ENCODE data around the gene WNT7B.

WNT7B gene

GRCh38 chr22:45977003-45977411 is at the start of gene WNT7B:
WNT7B (minus strand) TSS chr22:45977162; CDS start chr22:45976754, 408 bp downstream.
- no peak for DNase-seq

GRCh38 chr22:46025973-46026898 is 49.3 kb upstream of the WNT7B start:
- DNase-seq, result no peak

- DNase-seq, result no peak
Measured at GRCh38 chr22:46025225-46025972, 48.4 kb upstream of the WNT7B start.

DNA sequence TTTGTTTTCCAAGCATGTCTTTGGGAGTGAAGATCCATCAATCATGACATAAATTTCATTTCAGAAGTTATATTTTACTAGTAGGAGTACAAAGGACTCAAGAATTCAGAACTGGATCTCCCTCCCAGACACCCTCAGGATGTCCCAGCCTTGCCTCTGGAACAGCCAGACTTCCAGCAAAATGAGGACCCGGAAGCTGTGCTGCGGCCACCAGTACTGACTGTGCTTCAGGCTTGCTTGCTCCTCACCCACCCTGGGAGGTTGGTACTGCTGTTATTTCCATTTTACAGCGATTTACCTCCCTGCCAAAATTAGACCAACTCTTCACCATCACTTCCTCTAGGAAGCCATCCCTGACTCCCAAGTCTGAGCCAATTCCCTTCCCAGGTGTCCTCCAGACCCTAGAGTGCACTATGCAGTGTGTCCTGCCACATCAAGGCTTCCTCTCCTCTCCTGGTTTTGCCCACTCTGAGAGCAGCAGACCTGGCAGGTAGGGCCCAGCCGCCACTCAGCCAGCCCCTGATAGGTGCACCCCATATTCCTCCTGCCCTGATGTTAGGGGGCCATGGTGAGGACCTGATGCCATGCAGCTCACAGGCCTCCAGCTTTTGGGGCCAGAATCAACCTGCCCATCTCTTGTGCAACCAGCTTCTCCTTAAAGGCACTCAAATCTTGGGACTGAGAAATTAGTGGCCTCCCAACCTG is 47.3 kb upstream of the WNT7B start:
- no peak for DNase-seq

GRCh38 chr22:46023558-46023981 is 46.6 kb upstream of the WNT7B start:
- DNase-seq, result no peak

GRCh38 chr22:46022881-46023512 is 46.0 kb upstream of the WNT7B start:
- no peak for DNase-seq

DNA sequence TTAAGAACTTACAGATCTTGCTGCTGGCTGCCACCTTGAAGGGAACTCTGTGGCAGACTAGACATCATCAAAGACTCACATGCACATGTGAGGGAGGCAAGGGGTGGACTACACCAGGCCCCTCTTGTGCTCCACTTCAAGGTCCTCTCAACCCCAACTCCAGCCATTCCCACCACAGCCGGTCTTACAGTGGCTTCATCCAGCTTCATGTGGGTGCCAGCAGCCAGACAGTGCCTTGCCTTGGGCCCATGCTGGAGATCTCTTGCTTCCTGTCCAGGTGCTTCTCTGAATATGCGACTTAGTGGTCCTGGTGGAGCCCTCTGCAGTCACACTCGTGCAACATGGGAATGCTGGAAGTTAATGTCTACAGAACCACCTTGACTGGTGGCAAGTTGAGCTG is 44.6 kb upstream of the WNT7B start:
- DNase-seq, result no peak

DNA sequence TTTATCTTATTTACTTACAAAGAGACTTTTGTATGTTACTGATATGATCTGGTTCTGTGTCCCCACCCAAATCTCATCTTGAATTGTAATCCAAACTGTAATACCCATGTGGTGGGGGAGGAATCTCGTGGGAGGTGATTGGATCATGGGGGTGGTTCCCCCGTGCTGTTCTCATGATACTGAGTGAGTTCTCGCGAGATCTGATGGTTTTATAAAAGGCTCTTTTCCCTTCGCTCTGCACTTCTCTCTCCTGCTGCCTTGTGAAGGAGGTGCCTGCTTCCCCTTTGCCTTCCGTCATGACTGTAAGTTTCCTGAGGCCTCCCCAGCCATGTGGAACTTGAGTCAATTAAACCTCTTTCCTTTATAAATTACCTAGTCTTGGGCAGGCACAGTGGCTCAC is 42.4 kb upstream of the WNT7B start:
- peak; percentile 21 for DNase-seq

DNA sequence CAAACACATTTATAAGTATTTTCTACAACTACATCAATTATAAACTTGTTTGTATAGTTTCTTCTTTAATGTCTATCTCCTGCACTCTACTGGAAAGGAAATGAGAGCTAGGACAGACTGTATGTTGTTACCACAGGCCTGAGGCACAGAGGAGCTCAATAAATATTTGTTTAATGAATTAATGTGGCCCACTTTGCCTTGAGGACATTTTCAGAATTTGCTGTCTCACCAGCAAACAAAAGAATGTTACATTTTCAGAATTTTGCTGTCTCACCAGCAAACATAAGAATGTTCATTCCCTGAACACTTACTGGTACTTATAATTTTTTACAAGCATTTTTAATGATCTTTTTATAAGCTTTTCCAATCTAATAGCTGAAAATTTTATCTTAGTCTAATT is 41.9 kb upstream of the WNT7B start:
- DNase-seq, result no peak

- no peak for DNase-seq
Measured at GRCh38 chr22:46017166-46017565, 40.2 kb upstream of the WNT7B start.

GRCh38 chr22:46013460-46014416 is 36.8 kb upstream of the WNT7B start:
- DNase-seq, result peak; percentile 95

DNA sequence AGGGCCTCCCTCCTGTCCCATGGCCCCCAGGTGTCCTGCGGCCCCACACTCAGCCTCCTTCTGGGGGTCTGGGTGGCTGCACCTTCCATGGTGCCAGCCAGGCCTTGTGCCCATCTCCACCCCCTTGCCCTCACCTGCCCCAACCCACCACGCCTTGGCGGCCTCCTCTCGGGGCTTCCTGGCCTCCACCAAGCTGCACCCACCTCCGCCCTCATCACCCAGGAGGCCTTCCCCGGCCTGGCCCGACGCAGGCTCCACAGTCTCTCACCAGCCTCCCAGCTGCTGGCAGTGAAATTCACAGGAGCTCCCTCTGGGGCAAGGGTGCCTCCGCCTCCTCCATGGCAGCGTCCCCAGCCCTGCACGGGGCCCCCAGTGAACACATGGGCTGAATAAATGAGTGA is 35.9 kb upstream of the WNT7B start:
- no peak for DNase-seq

GRCh38 chr22:46012182-46012880 is 35.4 kb upstream of the WNT7B start:
- DNase-seq, result no peak

- no peak for DNase-seq
Measured at GRCh38 chr22:46011627-46012181, 34.7 kb upstream of the WNT7B start.

GRCh38 chr22:46010951-46011626 is 34.1 kb upstream of the WNT7B start:
- DNase-seq, result no peak

GRCh38 chr22:46010207-46010867 is 33.4 kb upstream of the WNT7B start:
- no peak for DNase-seq

DNA sequence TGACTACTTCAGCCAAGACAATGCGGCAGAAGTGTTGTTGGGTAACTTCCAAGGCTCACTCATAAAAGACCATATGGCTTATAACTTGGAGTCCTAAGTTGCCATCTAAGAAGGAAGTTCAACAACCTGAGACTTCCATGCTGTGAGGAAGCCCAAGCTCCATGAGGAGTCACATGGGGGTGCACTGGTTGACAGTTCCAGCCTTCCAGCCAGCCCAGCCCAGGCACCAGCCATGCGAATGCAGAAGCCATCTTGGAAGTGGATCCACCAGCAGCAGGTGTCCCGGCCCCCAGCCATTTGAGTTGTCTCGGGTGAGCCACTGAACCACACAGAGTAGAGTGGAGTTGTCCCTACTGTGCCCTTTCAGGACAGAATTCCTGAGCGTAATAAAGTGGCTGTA is 32.8 kb upstream of the WNT7B start:
- DNase-seq, result peak; percentile 16

DNA sequence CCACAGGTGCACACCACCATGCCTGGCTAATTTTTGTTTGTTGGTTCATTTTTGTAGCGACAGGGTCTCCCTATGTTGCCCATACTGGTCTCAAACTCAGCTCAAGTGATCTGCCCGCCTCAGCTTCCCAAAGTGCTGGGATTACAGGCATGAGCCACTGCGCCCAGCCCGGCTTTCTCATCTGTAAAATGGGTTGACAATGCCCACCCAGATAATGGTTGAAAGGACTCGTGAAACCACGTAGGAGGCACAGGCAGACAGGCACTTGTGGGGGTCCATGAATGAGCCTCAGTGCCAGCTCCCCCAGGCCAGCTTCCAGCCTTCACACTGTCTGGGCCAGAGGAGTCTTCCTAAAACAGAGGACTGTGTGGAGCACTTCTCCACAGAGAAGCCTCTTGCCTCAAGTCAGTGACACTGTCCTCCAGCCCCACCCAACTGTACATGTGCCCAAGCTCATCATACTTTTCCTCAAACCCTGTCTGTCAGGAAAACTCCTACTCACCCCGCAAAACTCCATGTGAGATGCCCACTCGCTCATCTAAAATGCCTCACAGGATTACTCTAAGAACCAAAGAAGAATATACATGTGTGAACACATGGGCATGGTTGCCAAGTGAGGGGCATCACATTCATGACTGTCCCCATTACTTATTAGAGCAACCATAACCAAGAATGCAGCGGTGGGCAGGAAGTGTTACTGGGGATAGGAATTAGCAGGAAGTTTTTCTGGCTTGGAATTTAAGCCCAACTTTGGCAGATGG is 32.1 kb upstream of the WNT7B start:
- no peak for DNase-seq

- DNase-seq, result no peak
Measured at GRCh38 chr22:46008291-46008690, 31.3 kb upstream of the WNT7B start.
